Measurements from ENCODE around the gene SEL1L3.

GRCh38 chr4:25878676-25879075 is 15.9 kb upstream of the SEL1L3 start:
- no peak for TF ChIP-seq POLR2A (IDR thresholded peaks at IDR 0.05)
- no peak for TF ChIP-seq CTCF (IDR thresholded peaks at IDR 0.05)
